SK-N-SH (cell line): ENCODE data around the gene GPR15. TPM values are rescaled to one million over a fixed set of nuclear protein-coding genes. Genes with fewer than 3 reads are reported as not detected.

ENCODE experiments used
- CTCF ChIA-PET: fragments of 300-600, 350-600 bp; formaldehyde crosslinking; extraction: SDS; loops from one replicate; lab custom pipeline; 2021; lab: Yijun Ruan, JAX
- POLR2A ChIA-PET: fragments of 350-600 bp; sonication (Branson Sonifier 250); formaldehyde crosslinking; extraction: SDS; loops from one replicate; lab custom pipeline; 2020; ENCODE audit warnings: antibody characterized with exemption, inconsistent platforms; lab: Yijun Ruan, JAX
- DNase-seq: peaks from one replicate; pipeline ENCODE4 v3.0.0; 2012
- H2AFZ ChIP-seq: fragments of 200-600 bp; sonication (generic); 2 replicates; pipeline ENCODE4 v1.8.1; 2016; ENCODE audit warnings: antibody characterized with exemption, mild to moderate bottlenecking, low read depth
- H3F3A ChIP-seq: fragments of 200-600 bp; sonication (generic); replicated peaks from 2 replicates; pipeline ENCODE3; 2016; ENCODE audit warnings: antibody characterized with exemption, mild to moderate bottlenecking; ENCODE audit not compliant: insufficient read depth
- H3K27ac ChIP-seq, 2 experiments: fragments of 200-500 bp in 1 of 2; fragments of 200-600 bp in 1 of 2; sonication (Bioruptor generic) in 1 of 2; sonication (generic), shearing (Covaris generic) in 1 of 2; 2 replicates each; pipeline versions ENCODE4 v1.5.1 to v1.6.1; 2014 to 2016; ENCODE audit warnings: low read depth in 2 of 2, inconsistent platforms in 1 of 2, low read length in 1 of 2, mild to moderate bottlenecking in 1 of 2, mixed read lengths in 1 of 2
- H3K27me3 ChIP-seq: fragments of 200-600 bp; sonication (generic), shearing (Covaris generic); 2 replicates; pipeline ENCODE4 v1.6.1; 2016; ENCODE audit warnings: mixed run types; ENCODE audit not compliant: insufficient read depth
- H3K36me3 ChIP-seq, 2 experiments: fragments of 200-500 bp in 1 of 2; fragments of 200-600 bp in 1 of 2; sonication (Bioruptor generic) in 1 of 2; sonication (generic) in 1 of 2; replicated peaks in 1 of 2; 2 replicates each; pipeline versions ENCODE3 to v1.5.1; 2014 to 2016; ENCODE audit warnings: low read length in 1 of 2, mild to moderate bottlenecking in 1 of 2; ENCODE audit not compliant: insufficient read depth in 2 of 2, control insufficient read depth in 1 of 2
- H3K4me1 ChIP-seq, 2 experiments: fragments of 200-500 bp in 1 of 2; fragments of 200-600 bp in 1 of 2; sonication (Bioruptor generic) in 1 of 2; sonication (generic), shearing (Covaris generic) in 1 of 2; 2 replicates each; pipeline versions ENCODE4 v1.5.1 to v1.6.1; 2014 to 2016; ENCODE audit warnings: low read depth in 1 of 2, low read length in 1 of 2, mixed run types in 1 of 2; ENCODE audit not compliant: insufficient read depth in 2 of 2, control insufficient read depth in 1 of 2
- H3K4me2 ChIP-seq: fragments of 200-600 bp; sonication (generic), shearing (Covaris generic); 2 replicates; pipeline ENCODE4 v1.6.1; 2017; ENCODE audit warnings: mixed run types
- H3K4me3 ChIP-seq, 2 experiments: fragments of 200-500 bp in 1 of 2; fragments of 200-600 bp in 1 of 2; sonication (Bioruptor generic) in 1 of 2; sonication (generic), shearing (Covaris generic) in 1 of 2; 2 replicates each; pipeline versions ENCODE4 v1.5.1 to v1.8.1; 2014 to 2016; ENCODE audit warnings: low read depth in 2 of 2, inconsistent platforms in 1 of 2, low read length in 1 of 2, mild to moderate bottlenecking in 1 of 2, mixed read lengths in 1 of 2, moderate library complexity in 1 of 2
- H3K79me2 ChIP-seq: fragments of 200-600 bp; sonication (generic); 2 replicates; pipeline ENCODE4 v1.8.1; 2017; ENCODE audit warnings: mild to moderate bottlenecking; ENCODE audit not compliant: insufficient read depth
- H3K9ac ChIP-seq: fragments of 200-600 bp; sonication (generic); 2 replicates; pipeline ENCODE4 v1.6.1; 2017; ENCODE audit warnings: mixed run types
- H3K9me2 ChIP-seq: fragments of 200-600 bp; sonication (generic); 2 replicates; pipeline ENCODE4 v1.6.1; 2017; ENCODE audit warnings: mixed run types
- H3K9me3 ChIP-seq: fragments of 200-600 bp; sonication (generic); 2 replicates; pipeline ENCODE4 v1.6.1; 2017; ENCODE audit warnings: mixed run types, mild to moderate bottlenecking, moderate library complexity
- H4K20me1 ChIP-seq: fragments of 200-600 bp; sonication (generic); 2 replicates; pipeline ENCODE4 v1.6.1; 2017; ENCODE audit warnings: mild to moderate bottlenecking, mixed run types; ENCODE audit not compliant: insufficient read depth
- CHD2 ChIP-seq: fragments of 150-350 bp; IDR thresholded peaks from 2 replicates; pipeline ENCODE4 v1.6.1; 2018; ENCODE audit warnings: low read length; ENCODE audit not compliant: partially characterized antibody
- ELF1 ChIP-seq: IDR thresholded peaks from 2 replicates; pipeline ENCODE4 v1.4.0; 2012
- EP300 ChIP-seq, 2 experiments: IDR thresholded peaks; 2 replicates each; pipeline versions ENCODE4 v1.4.0 to v1.6.1; 2012; ENCODE audit warnings: borderline replicate concordance in 1 of 2, low read depth in 1 of 2, low read length in 1 of 2
- FOXJ3 ChIP-seq: sonication (generic); formaldehyde crosslinking; IDR thresholded peaks from 2 replicates; pipeline ENCODE4 v1.5.1; 2020; ENCODE audit warnings: mild to moderate bottlenecking, missing genetic modification reagents
- GABPA ChIP-seq: IDR thresholded peaks from 2 replicates; pipeline ENCODE4 v1.4.0; 2012; ENCODE audit warnings: low read depth, mild to moderate bottlenecking
- JUND ChIP-seq: IDR thresholded peaks from 2 replicates; pipeline ENCODE4 v1.4.0; 2012
- MEF2A ChIP-seq: IDR thresholded peaks from 2 replicates; pipeline ENCODE4 v1.4.0; 2012; ENCODE audit warnings: low read depth, borderline replicate concordance
- NFIC ChIP-seq: IDR thresholded peaks from 2 replicates; pipeline ENCODE4 v1.4.0; 2012; ENCODE audit warnings: borderline replicate concordance
- POLR2AphosphoS5 ChIP-seq: IDR thresholded peaks from 2 replicates; pipeline ENCODE4 v1.6.1; 2012; ENCODE audit warnings: low read depth, low read length
- RAD21 ChIP-seq: IDR thresholded peaks from 2 replicates; pipeline ENCODE4 v1.6.1; 2012; ENCODE audit warnings: mild to moderate bottlenecking, low read length
- RFX5 ChIP-seq: IDR thresholded peaks from 2 replicates; pipeline ENCODE4 v1.6.1; 2012; ENCODE audit warnings: mild to moderate bottlenecking, improper control_type of control experiment, low read length
- RXRA ChIP-seq: IDR thresholded peaks from 2 replicates; pipeline ENCODE4 v1.4.0; 2012; ENCODE audit warnings: low read depth, mild to moderate bottlenecking, borderline replicate concordance
- SIN3A ChIP-seq: IDR thresholded peaks from 2 replicates; pipeline ENCODE4 v1.6.1; 2012; ENCODE audit warnings: low read depth, mild to moderate bottlenecking, low read length, moderate library complexity, borderline replicate concordance
- SMC3 ChIP-seq: IDR thresholded peaks from 2 replicates; pipeline ENCODE4 v1.6.1; 2012; ENCODE audit warnings: low read depth, low read length, improper control_type of control experiment
- TCF12 ChIP-seq: IDR thresholded peaks from 2 replicates; pipeline ENCODE4 v1.4.0; 2012
- TEAD4 ChIP-seq: IDR thresholded peaks from 2 replicates; pipeline ENCODE4 v1.4.0; 2012; ENCODE audit warnings: mild to moderate bottlenecking, borderline replicate concordance; ENCODE audit not compliant: insufficient read depth
- YY1 ChIP-seq: IDR thresholded peaks from 2 replicates; pipeline ENCODE4 v1.4.0; 2012; ENCODE audit warnings: low read depth, mild to moderate bottlenecking
- WGBS: methylation state at CpG from one replicate; pipeline ENCODE4 v1.1.6; 2017; ENCODE audit warnings: low lambda C conversion rate; 5-methylcytosine and 5-hydroxymethylcytosine counted together
- polyA plus RNA-seq, 3 experiments: library from polyadenylated mRNA; depleted of rRNA; stranded (reverse); fragments of >200 nt; gene quantifications; 2 replicates each; pipeline ENCODE4 v1.2.3, GENCODE V29; 2012
- TF ChIP-seq, protein P1 (sequence below): fragments of 150-350 bp; IDR thresholded peaks from 2 replicates; pipeline ENCODE4 v1.6.1; 2017; ENCODE audit warnings: antibody characterized with exemption, low read length, low read depth, borderline replicate concordance
- TF ChIP-seq, protein P2 (sequence below): IDR thresholded peaks from 2 replicates; pipeline ENCODE4 v1.4.0; 2012; ENCODE audit warnings: low read depth, borderline replicate concordance
- TF ChIP-seq, protein P3 (sequence below): IDR thresholded peaks from 2 replicates; pipeline ENCODE4 v1.4.0; 2012; ENCODE audit warnings: low read depth
- TF ChIP-seq, protein P4 (sequence below): fragments of 150-350 bp; IDR thresholded peaks from 2 replicates; pipeline ENCODE4 v1.6.1; 2016; ENCODE audit warnings: mild to moderate bottlenecking, low read depth, low read length
- TF ChIP-seq, protein P5 (sequence below): IDR thresholded peaks from 2 replicates; pipeline ENCODE4 v1.4.0; 2012; ENCODE audit warnings: low read depth, borderline replicate concordance

Gene GPR15
- polyA plus RNA-seq, 1 of the 3 experiments (the other 2 are of a cell fraction), result not detected

DNA sequence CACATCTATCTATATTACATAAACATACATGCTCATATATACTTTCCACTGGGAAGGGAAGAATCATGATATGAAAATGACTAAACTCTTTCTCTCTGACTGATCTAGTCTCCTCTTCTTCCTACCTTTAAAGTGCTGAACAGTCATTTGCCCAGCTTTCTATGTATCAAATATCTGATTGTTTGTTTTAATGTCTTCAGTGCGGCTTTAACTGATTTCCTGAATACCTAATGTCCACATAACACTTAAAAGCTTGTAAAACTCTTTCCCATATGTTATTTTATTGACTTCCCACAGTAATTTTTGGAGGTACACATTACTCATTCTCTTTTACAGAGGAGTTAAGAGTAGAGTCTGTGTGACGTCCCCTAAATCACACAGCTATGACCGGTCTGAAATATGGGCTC, 33.5 kb downstream of the GPR15 start:
- 38% methylated on average over 3 of the region's 3 CpGs for WGBS
- Histone ChIP-seq H3K27me3 (peaks cover 5% of the 10 kb centered on the region; the same call in 1 of the 2 replicates), H4K20me1 (no peaks in the 10 kb centered on the region), H3K9ac (no peak overlapping the region), H3K4me1 (no peaks in the 10 kb centered on the region), H3K36me3 (no peaks in the 10 kb centered on the region), H3K79me2 (no peaks in the 10 kb centered on the region), H3K4me2 (no peak overlapping the region), H2AFZ (no peak overlapping the region), H3K27ac (no peak overlapping the region), H3F3A (no peaks in the 10 kb centered on the region), H3K9me3 (no peaks in the 10 kb centered on the region), H3K4me3 (no peak overlapping the region), H3K9me2 (no peaks in the 10 kb centered on the region)
- TF ChIP-seq ELF1 (no peak), FOXJ3 (CRISPR knock-in tag) (no peak), GABPA (no peak), SMC3 (no peak), EP300 (IDR thresholded peaks at IDR 0.05; ENCODE audit: borderline replicate concordance in 1 of 2, low read depth in 1 of 2, low read length in 1 of 2) (no peak), RFX5 (no peak), NFIC (no peak), SIN3A (no peak), TEAD4 (no peak), POLR2AphosphoS5 (no peak), TCF12 (no peak), MEF2A (no peak)
- TF ChIP-seq, protein P1, sequence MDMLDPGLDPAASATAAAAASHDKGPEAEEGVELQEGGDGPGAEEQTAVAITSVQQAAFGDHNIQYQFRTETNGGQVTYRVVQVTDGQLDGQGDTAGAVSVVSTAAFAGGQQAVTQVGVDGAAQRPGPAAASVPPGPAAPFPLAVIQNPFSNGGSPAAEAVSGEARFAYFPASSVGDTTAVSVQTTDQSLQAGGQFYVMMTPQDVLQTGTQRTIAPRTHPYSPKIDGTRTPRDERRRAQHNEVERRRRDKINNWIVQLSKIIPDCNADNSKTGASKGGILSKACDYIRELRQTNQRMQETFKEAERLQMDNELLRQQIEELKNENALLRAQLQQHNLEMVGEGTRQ, result no peak
- TF ChIP-seq, protein P2, sequence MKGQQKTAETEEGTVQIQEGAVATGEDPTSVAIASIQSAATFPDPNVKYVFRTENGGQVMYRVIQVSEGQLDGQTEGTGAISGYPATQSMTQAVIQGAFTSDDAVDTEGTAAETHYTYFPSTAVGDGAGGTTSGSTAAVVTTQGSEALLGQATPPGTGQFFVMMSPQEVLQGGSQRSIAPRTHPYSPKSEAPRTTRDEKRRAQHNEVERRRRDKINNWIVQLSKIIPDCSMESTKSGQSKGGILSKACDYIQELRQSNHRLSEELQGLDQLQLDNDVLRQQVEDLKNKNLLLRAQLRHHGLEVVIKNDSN, result no peak
- CTCF ChIA-PET, result interaction anchor here (0.6 to 1.2 kb wide), 2 partner anchors 9 to 27 kb away, joined by 3 to 4 read pairs; no protein-coding TSS in a partner anchor
- POLR2A ChIA-PET, result no interaction called here
- DNase-seq, result no peak

DNA sequence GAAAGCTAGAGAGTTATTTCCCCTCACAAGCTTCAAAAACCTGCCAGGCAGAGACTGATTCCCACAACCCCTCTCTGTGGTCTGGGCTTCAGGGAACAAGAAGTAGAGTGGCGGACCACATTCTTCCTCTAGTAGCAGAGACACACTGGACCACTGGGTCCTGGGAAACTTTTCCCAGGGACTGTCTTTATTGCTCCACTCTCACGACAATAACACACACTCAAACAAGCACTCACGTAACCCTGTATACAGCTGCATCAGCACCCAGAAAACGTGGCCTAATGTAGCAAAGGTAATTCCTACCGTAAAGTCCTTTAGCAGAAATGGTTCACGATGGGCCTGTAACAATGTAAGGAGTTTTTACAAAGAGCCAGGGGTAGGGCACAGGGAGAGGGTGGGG, 34.1 kb downstream of the GPR15 start:
- ChIA-PET POLR2A (no interaction called here), CTCF (interaction anchor here (0.6 kb wide), 1 partner anchor 120 kb away, joined by 3 read pairs; no protein-coding TSS in a partner anchor)
- no peak overlapping the region for H2AFZ ChIP-seq
- H3K27ac ChIP-seq, result no peak overlapping the region
- no peaks in the 10 kb centered on the region for H4K20me1 ChIP-seq
- no peaks in the 10 kb centered on the region for H3F3A ChIP-seq
- H3K79me2 ChIP-seq, result no peaks in the 10 kb centered on the region
- H3K27me3 ChIP-seq, result peaks cover 5% of the 10 kb centered on the region; the same call in 1 of the 2 replicates
- WGBS, result 68% methylated on average over 6 of the region's 6 CpGs
- H3K4me1 ChIP-seq, result no peaks in the 10 kb centered on the region
- no peaks in the 10 kb centered on the region for H3K9me2 ChIP-seq
- no peak overlapping the region for H3K9ac ChIP-seq
- DNase-seq, result no peak
- no peaks in the 10 kb centered on the region for H3K9me3 ChIP-seq
- no peak overlapping the region for H3K4me3 ChIP-seq
- H3K36me3 ChIP-seq, result no peaks in the 10 kb centered on the region
- H3K4me2 ChIP-seq, result no peak overlapping the region
- TF ChIP-seq RXRA (no peak), CHD2 (no peak), FOXJ3 (CRISPR knock-in tag) (no peak), JUND (no peak), ELF1 (no peak), RAD21 (no peak), YY1 (no peak), NFIC (no peak), MEF2A (no peak)
- TF ChIP-seq, protein P3, sequence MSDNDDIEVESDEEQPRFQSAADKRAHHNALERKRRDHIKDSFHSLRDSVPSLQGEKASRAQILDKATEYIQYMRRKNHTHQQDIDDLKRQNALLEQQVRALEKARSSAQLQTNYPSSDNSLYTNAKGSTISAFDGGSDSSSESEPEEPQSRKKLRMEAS, result no peak
- TF ChIP-seq, protein P4, sequence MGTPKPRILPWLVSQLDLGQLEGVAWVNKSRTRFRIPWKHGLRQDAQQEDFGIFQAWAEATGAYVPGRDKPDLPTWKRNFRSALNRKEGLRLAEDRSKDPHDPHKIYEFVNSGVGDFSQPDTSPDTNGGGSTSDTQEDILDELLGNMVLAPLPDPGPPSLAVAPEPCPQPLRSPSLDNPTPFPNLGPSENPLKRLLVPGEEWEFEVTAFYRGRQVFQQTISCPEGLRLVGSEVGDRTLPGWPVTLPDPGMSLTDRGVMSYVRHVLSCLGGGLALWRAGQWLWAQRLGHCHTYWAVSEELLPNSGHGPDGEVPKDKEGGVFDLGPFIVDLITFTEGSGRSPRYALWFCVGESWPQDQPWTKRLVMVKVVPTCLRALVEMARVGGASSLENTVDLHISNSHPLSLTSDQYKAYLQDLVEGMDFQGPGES, result no peak
- TF ChIP-seq, protein P1, result no peak
- TF ChIP-seq, protein P2, result no peak
- TF ChIP-seq, protein P5, sequence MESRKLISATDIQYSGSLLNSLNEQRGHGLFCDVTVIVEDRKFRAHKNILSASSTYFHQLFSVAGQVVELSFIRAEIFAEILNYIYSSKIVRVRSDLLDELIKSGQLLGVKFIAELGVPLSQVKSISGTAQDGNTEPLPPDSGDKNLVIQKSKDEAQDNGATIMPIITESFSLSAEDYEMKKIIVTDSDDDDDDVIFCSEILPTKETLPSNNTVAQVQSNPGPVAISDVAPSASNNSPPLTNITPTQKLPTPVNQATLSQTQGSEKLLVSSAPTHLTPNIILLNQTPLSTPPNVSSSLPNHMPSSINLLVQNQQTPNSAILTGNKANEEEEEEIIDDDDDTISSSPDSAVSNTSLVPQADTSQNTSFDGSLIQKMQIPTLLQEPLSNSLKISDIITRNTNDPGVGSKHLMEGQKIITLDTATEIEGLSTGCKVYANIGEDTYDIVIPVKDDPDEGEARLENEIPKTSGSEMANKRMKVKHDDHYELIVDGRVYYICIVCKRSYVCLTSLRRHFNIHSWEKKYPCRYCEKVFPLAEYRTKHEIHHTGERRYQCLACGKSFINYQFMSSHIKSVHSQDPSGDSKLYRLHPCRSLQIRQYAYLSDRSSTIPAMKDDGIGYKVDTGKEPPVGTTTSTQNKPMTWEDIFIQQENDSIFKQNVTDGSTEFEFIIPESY, result no peak
